ENCODE measurements around the gene DPH3. TPM values are rescaled to one million over a fixed set of nuclear protein-coding genes. Genes with fewer than 3 reads are reported as not detected.

DPH3 gene
- total and polyA plus RNA-seq, 2 donors (not counting 3 experiments of a cell fraction or from before 2014, with no cell fraction given), result 7.7 to 28.7 TPM

- H4K20me1 ChIP-seq (replicated peaks; ENCODE audit: control insufficient read depth, extremely low read depth, insufficient read depth, low read length), result no peaks in the 10 kb centered on the region
- peak; percentile 58 to 60 for TF ChIP-seq CTCF (IDR thresholded peaks at IDR 0.05; ENCODE audit: extremely low read depth in 1 of 2, insufficient read depth in 1 of 2, low read depth in 1 of 2, low read length in 2 of 2)
- TF ChIP-seq POLR2A (IDR thresholded peaks at IDR 0.05; ENCODE audit: low read depth, low read length), result no peak
- peaks cover 1 to 6% of the 10 kb centered on the region in 2 experiments for H3K36me3 ChIP-seq (ENCODE audit: control insufficient read depth in 2 of 2, extremely low read depth in 1 of 2, insufficient read depth in 2 of 2, low read length in 2 of 2)
- POLR2A ChIA-PET, result no interaction called here
- H3K9me3 ChIP-seq (replicated peaks; ENCODE audit: control insufficient read depth, insufficient read depth, low read length), result no peaks in the 10 kb centered on the region
- peaks cover 2% of the 10 kb centered on the region for H3K4me1 ChIP-seq (ENCODE audit: control insufficient read depth, extremely low read depth, insufficient read depth, low read length)
- H3K9me1 ChIP-seq (replicated peaks; ENCODE audit: control insufficient read depth, extremely low read depth, insufficient read depth, low read length), result no peaks in the 10 kb centered on the region
- BruUV-seq (replicated peaks), result no TSS peak
- no peak overlapping the region for H2AFZ ChIP-seq (ENCODE audit: low read depth, low read length)
- H3K27ac ChIP-seq (ENCODE audit: insufficient read depth, low read depth, low read length), result no peak overlapping the region
- no peak overlapping the region for H3K4me3 ChIP-seq (replicated peaks in 1 of 3; ENCODE audit: insufficient read depth in 1 of 3, low read depth in 1 of 3, low read length in 3 of 3)
- DNase-seq (ENCODE audit: low read depth, low spot score), result peak; percentile 70
- no peak overlapping the region for H3K4me2 ChIP-seq (ENCODE audit: insufficient read depth, low read length)
- dilution Hi-C loops (cut with MboI; ENCODE audit: extremely low pct_ligation_motif_present, low sequenced_read_pairs) (no loop called here), intact Hi-C loops (cut with micrococcal nuclease) (loop anchor here (1.0 to 2.0 kb wide), 3 partner anchors 21 to 260 kb away; no protein-coding TSS in a partner anchor)
- H3K79me2 ChIP-seq (ENCODE audit: control insufficient read depth, insufficient read depth, low read length), result no peaks in the 10 kb centered on the region
- H3K27me3 ChIP-seq (ENCODE audit: control insufficient read depth in 2 of 2, insufficient read depth in 2 of 2, low read length in 2 of 2), result no peaks in the 10 kb centered on the region
- CTCF ChIA-PET, result interaction anchor here (0.6 to 4.6 kb wide), 73 partner anchors 9 to 1551 kb away, joined by 3 to 197 read pairs (median 5); partner anchors contain the start of genes DPH3 and OXNAD1
- FAIRE-seq, result no peak
- H3K9ac ChIP-seq (replicated peaks; ENCODE audit: extremely low read depth, insufficient read depth, low read length), result no peak overlapping the region
Measured at GRCh38 chr3:16290007-16290826, 25.5 kb upstream of the DPH3 start.

GRCh38 chr3:16289144-16289889, 24.6 kb upstream of the DPH3 start:
- Histone ChIP-seq H3K79me2 (ENCODE audit: control insufficient read depth, insufficient read depth, low read length) (no peaks in the 10 kb centered on the region), H3K9ac (replicated peaks; ENCODE audit: extremely low read depth, insufficient read depth, low read length) (no peak overlapping the region), H3K36me3 (ENCODE audit: control insufficient read depth in 2 of 2, extremely low read depth in 1 of 2, insufficient read depth in 2 of 2, low read length in 2 of 2) (peaks cover 1 to 3% of the 10 kb centered on the region in 2 experiments), H3K4me3 (replicated peaks in 1 of 3; ENCODE audit: insufficient read depth in 1 of 3, low read depth in 1 of 3, low read length in 3 of 3) (no peak overlapping the region), H3K27me3 (ENCODE audit: control insufficient read depth in 2 of 2, insufficient read depth in 2 of 2, low read length in 2 of 2) (no peaks in the 10 kb centered on the region), H3K9me3 (replicated peaks; ENCODE audit: control insufficient read depth, insufficient read depth, low read length) (no peaks in the 10 kb centered on the region), H3K4me1 (ENCODE audit: control insufficient read depth, extremely low read depth, insufficient read depth, low read length) (peaks cover 2% of the 10 kb centered on the region), H3K4me2 (ENCODE audit: insufficient read depth, low read length) (no peak overlapping the region), H2AFZ (ENCODE audit: low read depth, low read length) (no peak overlapping the region), H3K9me1 (replicated peaks; ENCODE audit: control insufficient read depth, extremely low read depth, insufficient read depth, low read length) (no peaks in the 10 kb centered on the region), H4K20me1 (replicated peaks; ENCODE audit: control insufficient read depth, extremely low read depth, insufficient read depth, low read length) (no peaks in the 10 kb centered on the region), H3K27ac (ENCODE audit: insufficient read depth, low read depth, low read length) (no peak overlapping the region)
- DNase-seq (ENCODE audit: low read depth, low spot score) (no peak), FAIRE-seq (no peak)
- intact Hi-C loops (cut with micrococcal nuclease), result no loop called here
- no peak for TF ChIP-seq FOS (IDR thresholded peaks at IDR 0.05; ENCODE audit: borderline replicate concordance, insufficient read depth, low read length)
- TF ChIP-seq POLR2AphosphoS5 (IDR thresholded peaks at IDR 0.05; ENCODE audit: insufficient read depth, low read depth, low read length), result no peak
- no peak for TF ChIP-seq MYC (IDR thresholded peaks at IDR 0.05; ENCODE audit: low read depth, low read length)
- TF ChIP-seq MAX (IDR thresholded peaks at IDR 0.05; ENCODE audit: insufficient read depth, insufficient read length), result no peak
- TF ChIP-seq GATA2 (IDR thresholded peaks at IDR 0.05; ENCODE audit: insufficient read depth, insufficient read length, low read depth, low read length), result peak; percentile 14
- no peak for TF ChIP-seq EZH2 (IDR thresholded peaks at IDR 0.05; ENCODE audit: borderline replicate concordance, low read depth, low read length, severe bottlenecking)
- TF ChIP-seq POLR2A (IDR thresholded peaks at IDR 0.05; ENCODE audit: low read depth, low read length), result no peak
- CTCF ChIA-PET, result interaction anchor here (1.1 to 4.6 kb wide), 15 partner anchors 10 to 313 kb away, joined by 3 to 197 read pairs (median 6); no protein-coding TSS in a partner anchor
- dilution Hi-C loops (cut with MboI; ENCODE audit: extremely low pct_ligation_motif_present, low sequenced_read_pairs), result no loop called here
- no TSS peak for BruUV-seq (replicated peaks)
- POLR2A ChIA-PET, result no interaction called here
